Measurements from ENCODE around the gene PCDHGA5. TPM values are rescaled to one million over a fixed set of nuclear protein-coding genes. Genes with fewer than 3 reads are reported as not detected.
A peak's percentile ranks its signal among the peaks of the same experiment; 100 is the strongest.
"Not testable (repeated sequence)": the region's sequence is repeated elsewhere in the genome, so short reads cannot be mapped to it uniquely, and the experiment has no call there.

Gene PCDHGA5
- total RNA-seq: 6.1 TPM

DNA sequence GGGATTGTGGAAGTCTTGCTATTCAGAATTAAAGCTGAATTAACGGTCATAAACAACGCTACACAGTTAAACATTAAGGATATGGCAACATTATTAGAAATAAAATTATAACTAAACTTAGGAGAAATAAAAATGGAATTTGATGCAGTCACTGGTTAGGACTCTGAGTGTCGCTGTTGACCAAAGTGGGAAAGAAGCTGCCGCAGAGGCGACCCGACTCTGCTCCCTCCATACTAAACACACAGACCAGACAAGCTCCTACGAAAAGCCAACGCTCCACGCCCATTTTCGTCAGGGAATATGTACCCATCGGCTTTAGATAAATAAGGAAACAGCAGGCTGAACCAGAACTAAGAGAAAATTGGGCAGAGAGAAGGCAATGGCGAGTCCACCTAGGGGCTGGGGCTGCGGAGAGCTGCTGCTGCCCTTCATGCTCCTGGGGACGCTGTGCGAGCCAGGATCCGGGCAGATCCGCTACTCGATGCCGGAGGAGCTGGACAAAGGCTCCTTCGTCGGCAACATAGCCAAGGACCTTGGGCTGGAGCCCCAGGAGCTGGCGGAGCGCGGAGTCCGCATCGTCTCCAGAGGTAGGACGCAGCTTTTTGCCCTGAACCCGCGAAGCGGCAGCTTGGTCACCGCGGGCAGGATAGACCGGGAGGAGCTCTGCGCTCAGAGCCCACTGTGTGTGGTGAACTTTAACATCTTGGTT, at the start of gene PCDHGA5:
PCDHGA5 (plus strand) TSS at position 211 of the 709 bp plus-strand sequence; CDS start at position 380, 169 bp downstream.
- peak; percentile 8 for DNase-seq

DNA sequence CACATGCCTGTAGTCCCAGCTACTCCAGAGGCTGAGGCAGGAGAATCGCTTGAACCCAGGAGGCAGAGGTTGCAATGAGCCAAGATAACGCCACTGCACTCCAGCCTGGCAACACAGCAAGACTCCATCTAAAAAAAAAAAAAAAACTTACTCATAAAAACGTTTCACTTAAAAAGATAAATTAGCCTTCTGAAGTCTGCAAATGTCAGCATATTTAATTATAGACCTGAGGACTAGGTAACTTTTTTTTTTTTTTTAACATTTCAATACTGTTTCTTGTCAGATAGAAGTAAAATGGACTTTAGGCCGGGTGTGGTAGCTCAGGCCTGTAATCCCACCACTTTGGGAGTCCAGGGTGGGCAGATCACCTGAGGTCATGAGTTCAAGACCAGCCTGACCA, 47.0 kb upstream of the PCDHGA5 start:
- not testable (repeated sequence) for DNase-seq

- no peak for DNase-seq
Observed at GRCh38 chr5:141319202-141319601, 44.8 kb upstream of the PCDHGA5 start.

DNA sequence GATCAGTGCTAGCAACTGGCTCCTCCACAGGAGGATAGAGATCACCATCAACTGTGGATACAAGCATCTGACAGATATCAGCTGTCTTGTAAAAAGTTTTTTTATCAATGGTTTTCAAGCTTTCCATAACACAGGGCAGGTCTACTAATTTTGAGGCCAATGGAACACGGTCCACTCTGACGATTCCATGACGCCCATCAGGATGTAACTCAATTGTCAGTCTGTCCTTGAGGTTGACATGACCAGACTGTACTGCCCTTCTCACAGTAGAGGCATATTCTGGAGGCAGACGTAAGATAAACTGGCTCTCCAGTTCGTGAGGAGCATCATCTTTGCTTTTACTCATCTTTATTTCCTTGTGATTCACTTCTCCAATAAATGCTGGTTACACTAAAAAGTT, 44.3 kb upstream of the PCDHGA5 start:
- DNase-seq: no peak

GRCh38 chr5:141320225-141321169, 43.5 kb upstream of the PCDHGA5 start, which contains the start of gene TAF7:
TAF7 (minus strand) TSS chr5:141320784; CDS start chr5:141320044, 740 bp downstream.
- DNase-seq: peak; percentile 97

GRCh38 chr5:141322261-141322660, 41.7 kb upstream of the PCDHGA5 start:
- DNase-seq: no peak

DNA sequence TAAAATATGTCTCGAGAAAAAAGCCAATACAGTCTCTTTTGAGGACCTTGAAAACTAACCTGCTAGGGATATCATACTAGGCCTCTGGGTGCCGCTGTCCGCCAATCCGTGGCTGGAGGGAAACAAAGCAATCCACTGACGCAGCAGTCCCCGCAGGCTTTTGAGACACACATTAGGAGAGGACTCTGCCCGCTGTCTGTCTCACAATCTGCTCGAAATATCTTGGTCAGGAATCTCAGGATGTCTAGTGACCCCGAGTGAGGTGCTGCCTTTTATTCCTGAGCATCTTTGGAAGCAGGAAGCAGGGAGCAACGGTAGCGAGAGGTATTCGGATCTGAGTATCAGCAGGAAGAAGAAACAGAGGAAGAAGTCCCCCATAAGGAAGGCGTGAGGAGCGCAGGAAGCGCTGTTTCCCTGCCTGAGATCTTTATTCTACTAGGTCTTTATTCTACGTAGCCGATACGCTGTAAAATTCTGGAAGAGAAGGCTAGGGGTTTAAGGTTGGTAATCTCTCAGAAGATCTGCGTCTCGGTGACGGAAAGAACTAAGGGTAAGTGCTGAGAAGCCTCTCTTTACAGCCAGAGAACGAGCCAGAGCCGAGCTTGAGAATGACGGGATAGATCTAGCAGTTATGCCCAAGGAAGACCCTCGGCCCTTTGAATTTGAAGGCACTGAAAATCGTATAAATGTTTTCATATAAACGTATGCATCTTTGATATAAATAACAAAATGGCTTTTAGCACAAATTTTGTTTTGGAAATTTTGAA, 37.7 kb upstream of the PCDHGA5 start:
- peak; percentile 55 for DNase-seq

- no peak for DNase-seq
Observed at GRCh38 chr5:141328231-141328630, 35.7 kb upstream of the PCDHGA5 start.

GRCh38 chr5:141330299-141331080, 33.5 kb upstream of the PCDHGA5 start, which contains the start of gene PCDHGA1:
PCDHGA1 (plus strand) TSS chr5:141330514.
- no peak for DNase-seq

GRCh38 chr5:141332571-141332970, 31.4 kb upstream of the PCDHGA5 start:
- not testable (repeated sequence) for DNase-seq

DNA sequence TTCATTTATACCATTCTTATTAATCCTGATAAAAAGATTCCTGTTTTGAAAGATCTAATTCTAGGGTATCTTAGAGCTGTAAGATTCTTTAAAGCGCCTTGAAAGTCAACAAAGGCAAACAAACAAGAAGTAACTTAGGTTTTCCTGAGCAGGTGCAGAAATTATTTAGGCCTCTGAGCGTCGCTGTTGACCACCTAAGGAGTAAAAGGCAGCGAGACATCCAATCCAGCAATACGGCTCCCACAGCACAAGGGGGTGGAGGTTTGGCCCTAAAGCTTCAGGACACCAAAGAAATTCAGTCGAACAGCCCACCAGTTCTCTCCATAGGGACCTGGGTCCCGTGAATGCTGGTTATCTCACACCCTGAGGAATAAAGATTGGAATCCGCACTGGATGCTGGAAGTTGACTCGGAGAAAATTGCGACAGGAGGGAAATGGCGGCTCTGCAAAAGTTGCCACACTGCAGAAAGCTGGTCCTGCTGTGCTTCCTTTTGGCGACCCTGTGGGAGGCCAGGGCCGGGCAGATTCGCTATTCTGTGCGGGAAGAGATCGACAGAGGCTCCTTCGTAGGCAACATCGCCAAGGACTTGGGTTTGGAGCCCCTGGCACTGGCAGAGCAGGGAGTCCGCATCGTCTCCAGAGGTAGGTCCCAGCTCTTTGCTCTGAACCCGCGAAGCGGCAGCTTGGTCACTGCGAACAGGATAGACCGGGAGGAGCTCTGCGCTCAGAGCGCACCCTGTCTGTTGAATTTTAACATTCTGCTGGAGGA, 25.2 kb upstream of the PCDHGA5 start, which contains the start of gene PCDHGA2:
PCDHGA2 (plus strand) TSS at position 223 of the 769 bp plus-strand sequence.
- DNase-seq: peak; percentile 59

- not testable (repeated sequence) for DNase-seq
Observed at GRCh38 chr5:141340781-141341354, 23.1 kb upstream of the PCDHGA5 start.

DNA sequence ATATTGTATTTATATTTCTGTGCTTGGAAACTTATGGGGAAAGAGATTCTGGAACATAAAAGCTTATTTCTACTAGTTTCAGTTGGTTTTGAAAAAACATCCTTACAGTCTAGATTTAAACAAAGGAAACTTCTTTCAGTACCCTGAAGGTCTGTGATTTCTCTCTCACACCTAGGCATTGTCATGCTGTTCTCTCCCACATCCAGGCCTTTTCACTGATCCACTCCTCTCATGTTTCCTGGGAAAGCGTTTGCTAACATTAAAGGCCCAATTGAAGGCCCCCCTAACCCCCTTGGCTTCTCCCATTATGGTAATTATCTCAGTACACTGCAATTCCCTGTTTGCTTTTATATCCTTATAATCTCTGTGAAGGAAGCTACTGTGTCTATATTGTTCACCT, 21.2 kb upstream of the PCDHGA5 start:
- DNase-seq: no peak

GRCh38 chr5:141343242-141343952, 20.6 kb upstream of the PCDHGA5 start, which contains the start of gene PCDHGA3:
PCDHGA3 (plus strand) TSS chr5:141343829; CDS start chr5:141344034, 205 bp downstream.
- DNase-seq: peak; percentile 20

- DNase-seq: no peak
Observed at GRCh38 chr5:141343953-141344463, 20.0 kb upstream of the PCDHGA5 start.

GRCh38 chr5:141345327-141345726, 18.6 kb upstream of the PCDHGA5 start:
- no peak for DNase-seq

DNA sequence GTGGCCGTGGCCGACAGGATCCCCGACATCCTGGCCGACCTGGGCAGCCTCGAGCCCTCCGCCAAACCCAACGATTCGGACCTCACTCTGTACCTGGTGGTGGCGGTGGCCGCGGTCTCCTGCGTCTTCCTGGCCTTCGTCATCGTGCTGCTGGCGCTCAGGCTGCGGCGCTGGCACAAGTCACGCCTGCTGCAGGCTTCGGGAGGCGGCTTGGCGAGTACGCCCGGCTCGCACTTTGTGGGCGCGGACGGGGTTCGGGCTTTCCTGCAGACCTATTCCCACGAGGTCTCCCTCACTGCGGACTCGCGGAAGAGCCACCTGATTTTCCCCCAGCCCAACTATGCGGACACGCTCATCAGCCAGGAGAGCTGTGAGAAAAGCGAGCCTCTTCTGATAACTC, 17.9 kb upstream of the PCDHGA5 start:
- not testable (repeated sequence) for DNase-seq

GRCh38 chr5:141349917-141350619, 13.9 kb upstream of the PCDHGA5 start, which contains the start of gene PCDHGB1:
PCDHGB1 (plus strand) TSS chr5:141350099; CDS start chr5:141350261, 162 bp downstream.
- peak; percentile 21 for DNase-seq

All from tongue (tissue), 2 donors.